GF-D8 (cell line): ENCODE results near the gene SEMA3E.
"Not testable (repeated sequence)": the region's sequence is repeated elsewhere in the genome, so short reads cannot be mapped to it uniquely, and the experiment has no call there.

Experiments used
- DNase-seq: peaks from one replicate; lab custom pipeline; 2025; lab: John Stamatoyannopoulos, UW

SEMA3E gene

GRCh38 chr7:83486957-83487356 is 162.0 kb downstream of the SEMA3E start:
- no peak for DNase-seq

- no peak for DNase-seq
Observed at GRCh38 chr7:83486536-83486935, 162.4 kb downstream of the SEMA3E start.

- no peak for DNase-seq
Observed at GRCh38 chr7:83484826-83485225, 164.1 kb downstream of the SEMA3E start.

- no peak for DNase-seq
Observed at GRCh38 chr7:83484266-83484665, 164.7 kb downstream of the SEMA3E start.

- no peak for DNase-seq
Observed at GRCh38 chr7:83478616-83479015, 170.3 kb downstream of the SEMA3E start.

GRCh38 chr7:83476511-83477050 is 172.4 kb downstream of the SEMA3E start:
- DNase-seq, result no peak

- DNase-seq, result no peak
Observed at GRCh38 chr7:83475420-83475819, 173.5 kb downstream of the SEMA3E start.

GRCh38 chr7:83472376-83472775 is 176.6 kb downstream of the SEMA3E start:
- DNase-seq, result no peak

GRCh38 chr7:83469491-83469890 is 179.4 kb downstream of the SEMA3E start:
- no peak for DNase-seq

GRCh38 chr7:83469076-83469475 is 179.9 kb downstream of the SEMA3E start:
- no peak for DNase-seq

- DNase-seq, result peak; percentile 40
Observed at GRCh38 chr7:83468251-83468739, 180.6 kb downstream of the SEMA3E start.

GRCh38 chr7:83467493-83467892 is 181.4 kb downstream of the SEMA3E start:
- no peak for DNase-seq

GRCh38 chr7:83466956-83467355 is 182.0 kb downstream of the SEMA3E start:
- no peak for DNase-seq

GRCh38 chr7:83466187-83466923 is 182.6 kb downstream of the SEMA3E start:
- DNase-seq, result no peak

GRCh38 chr7:83465643-83466042 is 183.3 kb downstream of the SEMA3E start:
- no peak for DNase-seq

- DNase-seq, result not testable (repeated sequence)
Observed at GRCh38 chr7:83461820-83462219, 187.1 kb downstream of the SEMA3E start.

- DNase-seq, result not testable (repeated sequence)
Observed at GRCh38 chr7:83459930-83460653, 188.8 kb downstream of the SEMA3E start.

- not testable (repeated sequence) for DNase-seq
Observed at GRCh38 chr7:83459101-83459929, 189.6 kb downstream of the SEMA3E start.

- DNase-seq, result no peak
Observed at GRCh38 chr7:83457022-83457892, 191.7 kb downstream of the SEMA3E start.

GRCh38 chr7:83456413-83456812 is 192.5 kb downstream of the SEMA3E start:
- DNase-seq, result no peak

- DNase-seq, result no peak
Observed at GRCh38 chr7:83455612-83456011, 193.3 kb downstream of the SEMA3E start.
